HG02938 (cell line): ENCODE measurements around the gene CNTNAP3.
"Not testable (repeated sequence)": the region's sequence is repeated elsewhere in the genome, so short reads cannot be mapped to it uniquely, and the experiment has no call there.

Source experiments
- ATAC-seq: cut with Tn5 transposase; IDR thresholded peaks from one replicate; pipeline ENCODE4 v1.9.1; 2021; ENCODE audit warnings: mild to moderate bottlenecking, moderate library complexity; ENCODE audit not compliant: unreplicated experiment

Gene CNTNAP3

GRCh38 chr9:39287980-39288379 lies at the start of gene CNTNAP3:
TSS of gene CNTNAP3 (minus strand) at chr9:39288167. CDS start at chr9:39288064, 103 bp downstream.
- ATAC-seq, result not testable (repeated sequence)

GRCh38 chr9:39279995-39280394 lies 8.0 kb downstream of the CNTNAP3 start:
- ATAC-seq, result not testable (repeated sequence)

- ATAC-seq, result not testable (repeated sequence)
These were observed 45.5 kb downstream of the CNTNAP3 start for GRCh38 chr9:39242513-39242912.

GRCh38 chr9:39232130-39232991 lies 55.6 kb downstream of the CNTNAP3 start:
- not testable (repeated sequence) for ATAC-seq

- ATAC-seq, result not testable (repeated sequence)
These were observed 72.0 kb downstream of the CNTNAP3 start for GRCh38 chr9:39215976-39216375.

- ATAC-seq, result not testable (repeated sequence)
These were observed 78.2 kb downstream of the CNTNAP3 start for GRCh38 chr9:39209773-39210172.

- ATAC-seq, result not testable (repeated sequence)
These were observed 81.3 kb downstream of the CNTNAP3 start for GRCh38 chr9:39206643-39207042.

GRCh38 chr9:39205842-39206241 lies 82.1 kb downstream of the CNTNAP3 start:
- not testable (repeated sequence) for ATAC-seq

GRCh38 chr9:39200412-39200811 lies 87.6 kb downstream of the CNTNAP3 start:
- ATAC-seq, result not testable (repeated sequence)

- not testable (repeated sequence) for ATAC-seq
These were observed 89.8 kb downstream of the CNTNAP3 start for GRCh38 chr9:39198000-39198709.

- not testable (repeated sequence) for ATAC-seq
These were observed 116.6 kb downstream of the CNTNAP3 start for GRCh38 chr9:39171370-39171769.

GRCh38 chr9:39157714-39158113 lies 130.3 kb downstream of the CNTNAP3 start:
- ATAC-seq, result not testable (repeated sequence)

- ATAC-seq, result not testable (repeated sequence)
These were observed 155.0 kb downstream of the CNTNAP3 start for GRCh38 chr9:39132826-39133552.

GRCh38 chr9:39121401-39121800 lies 166.6 kb downstream of the CNTNAP3 start:
- ATAC-seq, result not testable (repeated sequence)

GRCh38 chr9:39111746-39112145 lies 176.2 kb downstream of the CNTNAP3 start:
- not testable (repeated sequence) for ATAC-seq

GRCh38 chr9:39108145-39108544 lies 179.8 kb downstream of the CNTNAP3 start:
- no peak for ATAC-seq

GRCh38 chr9:39097208-39097607 lies 190.8 kb downstream of the CNTNAP3 start:
- ATAC-seq, result not testable (repeated sequence)

GRCh38 chr9:39085311-39085710 lies 202.7 kb downstream of the CNTNAP3 start:
- ATAC-seq, result not testable (repeated sequence)

- not testable (repeated sequence) for ATAC-seq
These were observed 205.4 kb downstream of the CNTNAP3 start for GRCh38 chr9:39082574-39082973.

GRCh38 chr9:39080081-39080480 lies 207.9 kb downstream of the CNTNAP3 start:
- ATAC-seq, result not testable (repeated sequence)
